ENCODE results near the gene SMO. TPM values are rescaled to one million over a fixed set of nuclear protein-coding genes. Genes with fewer than 3 reads are reported as not detected.

Gene SMO
- total and polyA plus RNA-seq, 2 donors (not counting 3 experiments of a cell fraction or from before 2014, with no cell fraction given), result 13.2 to 16.5 TPM

DNA sequence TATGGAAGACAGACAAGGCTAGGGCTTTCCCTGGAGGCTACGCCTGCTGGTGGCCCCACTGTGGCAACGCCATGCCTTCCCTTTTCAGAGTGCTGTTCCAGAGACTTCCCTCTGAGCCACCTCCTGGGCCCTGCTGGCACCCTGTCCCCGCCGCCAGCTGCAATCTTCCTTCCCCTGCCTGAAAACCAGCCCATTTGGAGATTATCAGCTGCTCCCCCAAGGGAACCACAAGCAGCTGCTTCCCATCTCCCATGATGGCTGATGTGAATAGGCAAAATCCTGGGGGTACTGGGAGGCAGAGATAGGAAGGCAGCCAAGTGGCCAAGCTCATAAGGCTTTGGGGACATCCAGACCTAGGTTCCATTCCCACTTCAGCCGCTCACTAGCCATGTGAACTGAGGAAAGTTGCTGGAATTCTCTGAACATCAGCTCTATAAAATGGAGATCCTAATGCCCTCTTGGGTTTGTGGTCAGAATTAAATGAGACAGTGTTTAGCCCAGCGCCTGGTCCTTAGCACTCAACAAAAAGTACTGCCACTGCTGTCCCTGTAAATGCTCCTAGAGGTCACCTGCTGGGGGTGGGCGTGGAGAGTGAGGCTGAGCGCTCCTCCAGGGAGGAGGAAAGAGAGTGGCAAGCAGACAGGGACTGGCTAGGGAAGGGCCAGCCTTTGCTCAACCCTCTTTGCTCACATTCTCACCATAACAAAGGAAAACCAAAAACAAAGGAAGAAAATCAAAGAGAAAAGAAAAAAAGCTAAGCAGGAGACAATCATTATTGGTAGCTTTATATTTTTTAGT is 38.0 kb upstream of the SMO start:
- Histone ChIP-seq H2AFZ (ENCODE audit: low read depth, low read length) (no peak overlapping the region), H3K79me2 (ENCODE audit: control insufficient read depth, insufficient read depth, low read length) (no peaks in the 10 kb centered on the region), H3K27me3 (ENCODE audit: control insufficient read depth in 2 of 2, insufficient read depth in 2 of 2, low read length in 2 of 2) (peaks cover 28 to 36% of the 10 kb centered on the region in 2 experiments), H3K27ac (ENCODE audit: insufficient read depth, low read depth, low read length) (no peak overlapping the region), H3K9me1 (replicated peaks; ENCODE audit: control insufficient read depth, extremely low read depth, insufficient read depth, low read length) (no peaks in the 10 kb centered on the region), H3K36me3 (ENCODE audit: control insufficient read depth in 2 of 2, extremely low read depth in 1 of 2, insufficient read depth in 2 of 2, low read length in 2 of 2) (no peaks in the 10 kb centered on the region), H3K9me3 (replicated peaks; ENCODE audit: control insufficient read depth, insufficient read depth, low read length) (no peaks in the 10 kb centered on the region), H4K20me1 (replicated peaks; ENCODE audit: control insufficient read depth, extremely low read depth, insufficient read depth, low read length) (no peaks in the 10 kb centered on the region), H3K4me1 (ENCODE audit: control insufficient read depth, extremely low read depth, insufficient read depth, low read length) (no peaks in the 10 kb centered on the region), H3K4me2 (ENCODE audit: insufficient read depth, low read length) (no peak overlapping the region), H3K9ac (replicated peaks; ENCODE audit: extremely low read depth, insufficient read depth, low read length) (no peak overlapping the region), H3K4me3 (replicated peaks in 1 of 3; ENCODE audit: insufficient read depth in 1 of 3, low read depth in 1 of 3, low read length in 3 of 3) (no peak overlapping the region)
- no peak for TF ChIP-seq JUN (IDR thresholded peaks at IDR 0.05; ENCODE audit: borderline replicate concordance, insufficient read depth, insufficient read length, low read depth)
- no peak for TF ChIP-seq FOS (IDR thresholded peaks at IDR 0.05; ENCODE audit: borderline replicate concordance, insufficient read depth, low read length)
- no peak for TF ChIP-seq MAX (IDR thresholded peaks at IDR 0.05; ENCODE audit: insufficient read depth, insufficient read length)
- TF ChIP-seq POLR2A (IDR thresholded peaks at IDR 0.05; ENCODE audit: low read depth, low read length), result no peak
- no peak for TF ChIP-seq EZH2 (IDR thresholded peaks at IDR 0.05; ENCODE audit: borderline replicate concordance, low read depth, low read length, severe bottlenecking)
- TF ChIP-seq GATA2 (IDR thresholded peaks at IDR 0.05; ENCODE audit: insufficient read depth, insufficient read length, low read depth, low read length), result no peak
- no peak for TF ChIP-seq MYC (IDR thresholded peaks at IDR 0.05; ENCODE audit: low read depth, low read length)
- TF ChIP-seq POLR2AphosphoS5 (IDR thresholded peaks at IDR 0.05; ENCODE audit: insufficient read depth, low read depth, low read length), result no peak
- FAIRE-seq (no peak), DNase-seq (ENCODE audit: low read depth, low spot score) (no peak)
- POLR2A ChIA-PET, result no interaction called here
- intact Hi-C loops (cut with micrococcal nuclease) (no loop called here), dilution Hi-C loops (cut with MboI; ENCODE audit: extremely low pct_ligation_motif_present, low sequenced_read_pairs) (no loop called here)
- CTCF ChIA-PET, result interaction anchor here (1.0 to 3.3 kb wide), 2 partner anchors 13 to 18 kb away, joined by 3 to 53 read pairs; no protein-coding TSS in a partner anchor
- no TSS peak for BruUV-seq (replicated peaks)

Data from endothelial cell of umbilical vein (primary cell).